Measurements from ENCODE around the gene ABLIM3.
A peak's percentile ranks its signal among the peaks of the same experiment; 100 is the strongest.

The ABLIM3 gene

DNA sequence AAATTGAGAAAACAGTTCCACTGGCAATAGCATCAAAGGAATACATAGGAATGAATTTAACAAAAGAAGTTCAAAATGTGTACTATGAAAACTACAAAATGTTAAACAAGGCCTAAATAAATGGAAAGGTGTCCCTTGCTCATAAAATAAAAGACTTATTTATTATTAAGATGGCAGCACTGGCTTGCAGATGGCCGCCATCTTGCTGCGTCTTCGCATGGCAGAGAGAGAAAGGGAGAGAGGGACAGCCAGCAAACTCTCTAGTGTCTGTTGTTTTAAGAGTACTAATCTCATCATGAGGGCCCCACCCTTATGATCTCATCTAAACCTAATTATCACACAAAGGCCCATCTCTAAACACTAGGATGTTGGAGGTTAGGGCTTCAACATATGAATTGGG, 47.1 kb downstream of the ABLIM3 start:
- DNase-seq, result no peak

DNA sequence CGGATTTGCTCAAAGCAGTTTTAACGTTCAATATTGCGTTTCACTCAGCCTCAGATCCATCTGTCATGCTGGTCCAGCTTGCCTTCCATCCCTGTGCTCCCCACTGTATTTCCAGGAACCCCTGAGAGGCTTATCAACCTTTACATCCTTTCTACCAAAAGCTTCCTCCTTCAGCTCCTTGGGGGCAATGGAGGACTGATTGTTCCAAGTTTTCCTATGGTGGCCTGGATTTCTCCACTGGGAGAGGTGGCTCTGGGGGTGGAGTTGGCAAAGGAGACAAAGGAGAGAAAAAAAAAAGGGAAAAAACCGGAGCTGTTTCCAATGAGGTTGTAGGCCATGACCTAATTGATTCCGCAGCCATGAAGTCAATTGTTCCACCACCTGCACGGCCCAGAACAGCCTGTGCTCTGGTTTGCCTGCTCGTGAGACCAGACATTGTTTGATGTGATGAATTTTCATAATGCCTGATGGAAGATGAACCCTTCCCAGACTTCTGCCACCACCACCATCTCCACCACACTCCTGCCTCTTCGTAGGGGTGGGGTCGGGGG, 54.1 kb downstream of the ABLIM3 start:
- DNase-seq, result no peak

DNA sequence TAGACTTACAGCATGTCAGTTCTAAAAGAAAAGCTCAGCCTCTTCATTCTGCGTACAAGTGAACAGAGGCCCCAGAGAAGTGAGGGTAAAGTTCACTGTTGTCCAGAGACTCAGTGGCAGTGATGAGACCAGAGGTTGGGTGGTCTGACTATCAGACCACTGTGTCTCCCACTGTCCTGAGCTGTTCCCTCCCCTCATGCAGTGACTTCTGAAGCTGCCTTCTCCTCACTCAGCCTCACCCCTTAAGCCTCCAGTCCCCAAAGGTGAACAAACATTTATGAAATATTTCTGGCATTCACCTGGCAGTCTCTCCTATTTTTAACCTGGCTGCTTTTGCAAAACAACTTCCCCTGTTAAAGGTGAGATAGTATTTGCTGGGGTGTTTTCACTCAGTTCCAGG, 54.7 kb downstream of the ABLIM3 start:
- no peak for DNase-seq

DNA sequence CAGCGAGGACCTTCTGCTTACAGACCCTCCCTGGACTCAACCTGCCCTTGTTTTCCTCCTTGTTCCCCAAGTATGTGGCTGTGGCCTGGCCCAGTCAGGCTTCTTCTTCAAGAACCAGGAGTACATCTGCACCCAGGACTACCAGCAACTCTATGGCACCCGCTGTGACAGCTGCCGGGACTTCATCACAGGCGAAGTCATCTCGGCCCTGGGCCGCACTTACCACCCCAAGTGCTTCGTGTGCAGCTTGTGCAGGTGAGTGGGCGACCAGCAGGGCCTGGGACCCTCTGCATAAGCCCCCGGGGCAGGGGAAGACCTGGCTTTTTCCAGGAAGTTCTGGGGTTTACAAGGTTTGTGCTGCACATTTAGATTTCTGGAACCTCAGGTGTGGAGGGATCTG, 56.9 kb downstream of the ABLIM3 start:
- no peak for DNase-seq

DNA sequence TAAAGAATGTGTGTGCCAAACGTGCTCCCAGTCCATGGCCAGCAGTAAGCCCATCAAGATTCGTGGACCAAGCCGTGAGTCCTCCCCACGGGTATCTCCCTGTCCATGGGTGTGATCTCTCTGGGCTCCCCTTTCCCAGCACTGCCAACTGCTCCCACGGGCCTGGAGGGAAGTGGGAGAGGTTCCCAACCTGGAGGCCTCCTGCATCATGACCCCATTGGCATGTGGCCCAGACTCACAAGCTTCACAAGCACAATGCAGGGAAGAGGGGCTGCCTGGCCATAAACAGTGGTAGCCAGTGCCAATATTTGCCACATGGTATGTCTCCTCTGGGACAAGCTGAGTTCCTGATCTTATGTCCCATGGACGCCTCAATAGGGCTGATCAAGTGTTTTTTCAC, 59.1 kb downstream of the ABLIM3 start:
- no peak for DNase-seq

DNA sequence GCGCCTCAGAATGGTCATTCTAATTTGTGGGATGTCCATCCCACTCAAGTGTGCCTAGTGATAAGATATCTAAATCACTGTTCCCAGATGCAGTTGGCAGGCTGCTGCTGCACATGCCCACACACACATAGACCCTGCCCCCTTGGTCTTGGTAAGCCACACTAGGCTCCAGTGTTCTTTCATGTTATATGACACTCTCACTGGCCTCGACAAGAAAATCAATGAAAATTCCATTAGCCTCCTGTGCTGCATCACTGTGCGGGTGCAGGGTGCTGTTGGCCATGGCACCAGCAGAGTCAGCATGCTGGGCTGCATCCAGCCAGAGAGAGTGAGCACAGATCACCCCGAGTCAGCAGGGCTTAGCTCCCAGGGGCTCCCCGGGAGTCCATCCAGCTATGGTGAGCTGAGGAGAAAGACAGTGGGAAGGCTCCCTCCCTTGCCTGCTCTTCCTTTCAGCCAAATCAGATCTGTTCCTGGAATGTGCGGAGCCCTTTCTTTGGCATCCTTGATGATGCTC, 59.9 kb downstream of the ABLIM3 start:
- no peak for DNase-seq

DNA sequence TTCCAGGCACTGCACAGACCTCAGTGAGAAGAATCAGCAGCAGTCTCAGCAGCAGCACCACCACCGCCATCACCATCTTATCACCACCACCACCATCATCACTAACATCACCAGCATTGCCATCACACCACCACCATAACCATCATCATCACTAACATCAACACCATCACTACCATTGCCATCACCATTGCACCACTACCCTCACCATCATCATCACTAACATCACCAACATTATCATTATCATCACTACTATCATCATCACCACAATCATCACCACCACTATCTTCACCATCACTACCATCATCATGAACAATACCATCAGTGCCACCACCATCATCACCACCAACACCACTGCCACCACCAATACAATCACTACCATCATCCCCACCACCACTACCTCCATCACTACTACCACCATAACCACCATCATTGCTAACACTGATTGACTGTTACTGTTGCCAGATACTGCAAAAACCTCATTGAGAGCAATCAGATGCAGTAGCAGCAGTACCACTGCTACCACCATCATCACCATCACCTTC, 61.7 kb downstream of the ABLIM3 start:
- DNase-seq, result no peak

DNA sequence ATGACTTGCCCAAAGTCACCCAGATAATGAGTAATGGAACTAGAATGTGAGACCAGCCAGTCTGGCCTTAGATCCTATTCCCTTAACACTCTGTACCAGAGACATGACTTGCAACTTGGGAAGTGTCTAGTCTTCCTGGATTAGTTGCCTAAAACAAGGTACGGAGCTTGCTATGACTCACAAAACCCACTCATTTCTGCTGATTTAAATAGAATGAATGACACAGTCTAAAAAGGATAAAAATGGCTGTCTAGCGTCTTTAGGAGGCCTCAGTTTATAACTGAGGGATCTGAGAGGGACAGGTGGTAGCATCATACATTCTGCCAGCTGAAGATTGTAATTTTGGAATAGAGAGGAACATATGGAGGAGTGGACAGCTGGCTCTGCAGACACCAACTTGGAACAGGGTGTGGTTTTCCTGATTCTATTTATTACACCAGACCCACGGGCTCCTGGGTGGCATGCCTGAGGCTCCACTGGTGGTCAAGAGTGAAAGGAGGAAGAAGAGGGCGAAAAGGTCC, 62.7 kb downstream of the ABLIM3 start:
- peak; percentile 47 for DNase-seq

DNA sequence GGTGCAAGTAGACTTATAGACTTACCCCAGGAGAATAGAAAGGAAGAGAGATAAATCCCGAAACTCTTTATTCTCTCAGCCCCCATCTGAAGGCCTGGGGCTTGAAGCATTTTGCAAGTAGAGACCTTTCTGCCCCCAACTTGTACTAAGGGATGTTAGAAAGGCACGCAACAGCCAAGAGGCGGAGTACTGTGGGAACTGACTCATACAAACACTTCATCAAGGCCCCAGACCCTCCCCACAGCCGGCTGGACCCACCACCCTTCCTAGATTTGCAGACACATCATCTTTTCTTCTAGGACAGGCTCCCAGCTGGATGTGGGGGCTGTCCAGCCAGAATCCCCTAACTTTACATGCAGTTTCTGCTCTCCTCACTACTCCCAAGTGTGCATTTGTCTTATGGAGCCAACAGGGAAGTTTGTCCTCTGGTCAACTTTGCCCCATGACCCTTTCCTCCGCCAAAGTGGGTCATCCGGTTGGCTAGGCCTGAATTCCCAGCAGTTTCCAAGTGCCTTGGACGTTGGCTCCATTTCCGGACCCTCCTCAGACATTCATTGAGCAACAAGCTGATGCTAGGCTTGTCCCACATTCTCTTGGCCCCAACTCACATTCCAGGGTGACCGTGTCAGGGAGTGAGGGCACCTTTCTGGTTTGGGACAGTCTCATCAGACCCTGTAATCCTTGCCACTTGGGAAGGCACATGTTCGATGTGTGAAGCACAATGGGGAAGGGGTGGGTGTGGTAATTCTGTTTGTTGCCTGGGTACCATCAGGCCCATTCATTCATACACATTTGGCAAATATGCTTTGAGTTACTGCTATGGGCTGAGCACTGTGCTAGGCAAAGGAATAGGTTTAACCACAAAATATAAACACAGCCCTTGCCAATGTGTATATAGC, 64.6 kb downstream of the ABLIM3 start:
- peak; percentile 47 for DNase-seq

DNA sequence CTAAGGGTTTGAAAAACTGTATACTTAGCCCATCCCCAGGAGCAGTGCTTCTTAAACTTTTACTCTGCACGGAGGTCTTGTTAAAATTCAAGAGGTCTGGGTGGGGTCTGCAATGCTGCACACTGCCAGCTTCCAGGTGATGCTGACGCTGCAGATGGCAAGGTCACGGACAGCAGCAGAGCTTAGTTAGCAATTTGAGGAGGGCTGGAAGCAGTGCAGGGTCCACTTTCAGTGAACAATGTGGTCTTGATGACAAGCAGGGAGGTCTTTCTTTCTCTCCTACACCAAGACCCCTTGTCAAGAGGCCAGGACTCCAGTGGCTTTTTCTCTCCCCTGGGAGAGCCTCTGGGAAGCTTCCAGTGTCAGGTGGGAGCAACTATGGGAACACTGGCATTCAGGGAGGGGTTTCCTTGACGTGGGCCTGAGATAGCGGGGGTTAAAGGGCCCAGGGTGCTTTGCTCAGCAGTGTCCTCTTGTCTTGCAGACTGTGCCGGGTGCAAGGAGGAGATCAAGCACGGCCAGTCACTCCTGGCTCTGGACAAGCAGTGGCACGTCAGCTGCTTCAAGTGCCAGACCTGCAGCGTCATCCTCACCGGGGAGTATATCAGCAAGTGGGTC, 65.3 kb downstream of the ABLIM3 start:
- no peak for DNase-seq

DNA sequence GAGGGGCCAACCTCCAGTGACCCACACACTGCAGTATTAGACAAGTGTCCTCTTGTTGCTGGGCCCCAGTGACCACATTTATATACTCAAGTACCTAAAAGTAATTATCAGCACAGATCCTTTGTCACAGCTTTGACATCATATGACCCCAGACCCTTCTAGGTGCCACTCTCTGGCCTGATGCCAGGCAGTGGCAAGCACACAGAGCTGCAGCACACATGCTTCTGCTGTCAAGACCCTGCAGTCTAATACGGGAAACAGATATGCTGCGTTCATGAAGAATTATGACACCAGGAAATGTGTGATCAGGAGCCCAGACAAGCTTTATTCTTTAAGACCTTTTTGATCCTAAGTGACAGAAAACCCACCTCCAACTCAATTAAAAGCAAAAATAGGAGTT, 66.5 kb downstream of the ABLIM3 start:
- no peak for DNase-seq

DNA sequence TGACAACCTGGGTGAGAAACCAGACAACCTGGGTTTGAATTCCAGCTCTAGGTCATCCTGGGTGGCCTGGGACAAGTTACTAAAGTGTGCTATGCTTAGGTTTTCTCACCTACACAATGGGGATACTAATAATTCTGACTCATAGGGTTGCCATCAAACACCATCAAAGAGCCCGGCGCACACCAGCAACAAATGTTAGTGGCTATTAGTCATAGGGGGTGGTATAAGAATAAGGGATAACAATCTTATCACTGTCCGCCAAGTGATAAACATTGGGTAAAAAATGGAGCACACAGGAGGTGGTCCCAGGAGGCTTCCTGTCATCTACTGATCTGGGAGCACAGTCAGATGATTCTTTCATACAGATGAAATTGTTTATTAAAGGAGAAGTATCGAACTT, 68.9 kb downstream of the ABLIM3 start:
- DNase-seq, result peak; percentile 17

DNA sequence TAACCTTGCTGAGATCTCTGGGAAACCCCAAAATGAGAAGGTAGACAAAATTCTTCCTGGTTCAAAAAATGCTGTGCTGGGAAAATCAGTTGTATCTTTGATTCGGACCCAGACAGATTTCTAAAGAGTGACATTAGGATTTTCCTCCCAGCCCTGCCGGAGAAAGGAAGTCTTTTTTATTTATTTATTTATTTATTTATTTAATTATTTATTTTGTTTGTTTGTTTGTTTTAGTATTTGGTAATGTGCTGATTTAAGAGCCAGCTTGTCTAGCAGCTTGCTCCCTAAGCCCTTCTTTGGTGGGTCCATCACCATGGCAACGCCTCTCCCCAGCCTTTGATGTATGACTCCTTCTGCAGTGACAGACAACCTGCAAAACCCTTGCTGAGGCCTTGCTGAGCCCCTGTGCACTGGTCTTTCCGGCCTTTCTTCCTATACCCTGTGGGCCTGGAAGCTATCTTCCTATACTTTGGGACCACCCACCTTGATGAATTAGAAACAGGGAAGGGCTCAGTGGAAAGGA, 69.7 kb downstream of the ABLIM3 start:
- no peak for DNase-seq

DNA sequence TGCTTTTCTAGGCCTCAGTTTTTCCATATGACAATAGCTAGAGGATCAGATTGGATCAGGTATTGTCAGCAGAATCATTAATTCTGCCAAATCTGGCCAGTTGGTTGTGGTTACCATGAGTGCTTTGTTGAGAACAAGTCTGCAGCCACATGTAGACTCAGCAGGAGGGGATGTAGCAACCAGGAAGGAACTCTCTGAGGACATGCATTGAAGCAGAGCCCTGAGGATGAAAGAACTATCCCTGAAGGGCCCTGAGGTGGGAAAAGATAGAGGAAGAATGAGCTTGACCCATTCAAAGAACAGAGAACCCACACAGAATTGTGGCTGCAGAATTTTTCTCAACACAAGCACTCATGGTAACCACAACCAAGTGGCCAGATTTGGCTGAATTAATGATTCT, 70.3 kb downstream of the ABLIM3 start:
- DNase-seq, result peak; percentile 55

DNA sequence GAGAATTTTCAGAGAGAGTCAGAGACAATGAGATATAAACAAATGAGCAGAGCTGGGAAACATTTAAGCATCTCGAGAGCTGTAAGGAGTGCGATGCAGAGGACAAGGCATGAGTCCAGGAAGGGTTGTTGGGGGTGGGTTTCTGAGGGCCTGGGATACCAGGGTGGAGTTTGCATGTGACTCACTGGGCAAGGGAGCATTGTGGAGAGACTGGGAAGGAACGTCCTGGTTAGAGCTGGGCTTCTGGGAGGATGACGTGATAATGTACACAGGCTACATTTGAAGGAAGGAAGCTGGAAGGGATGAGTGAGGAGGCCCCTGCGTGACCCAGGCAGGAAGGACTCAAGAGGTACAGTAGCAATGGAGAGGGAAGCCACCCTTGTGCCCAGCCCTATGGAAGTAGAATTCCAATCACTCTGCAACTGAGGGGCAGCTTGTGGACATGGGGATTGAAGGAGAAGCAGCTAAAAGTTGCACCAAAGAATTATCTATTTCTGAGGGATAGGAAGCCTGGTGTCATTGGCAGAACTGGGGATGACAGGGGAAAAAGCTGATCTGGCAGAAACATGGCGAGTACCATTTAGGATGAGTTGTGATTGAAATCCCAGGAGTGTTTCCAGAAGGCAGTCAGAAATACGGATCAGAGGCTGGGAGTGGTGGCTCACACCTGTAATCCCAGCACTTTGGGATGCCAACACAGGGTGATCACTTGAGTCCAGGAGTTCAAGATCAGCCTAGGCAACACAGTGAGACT, 71.1 kb downstream of the ABLIM3 start:
- DNase-seq, result peak; percentile 97

DNA sequence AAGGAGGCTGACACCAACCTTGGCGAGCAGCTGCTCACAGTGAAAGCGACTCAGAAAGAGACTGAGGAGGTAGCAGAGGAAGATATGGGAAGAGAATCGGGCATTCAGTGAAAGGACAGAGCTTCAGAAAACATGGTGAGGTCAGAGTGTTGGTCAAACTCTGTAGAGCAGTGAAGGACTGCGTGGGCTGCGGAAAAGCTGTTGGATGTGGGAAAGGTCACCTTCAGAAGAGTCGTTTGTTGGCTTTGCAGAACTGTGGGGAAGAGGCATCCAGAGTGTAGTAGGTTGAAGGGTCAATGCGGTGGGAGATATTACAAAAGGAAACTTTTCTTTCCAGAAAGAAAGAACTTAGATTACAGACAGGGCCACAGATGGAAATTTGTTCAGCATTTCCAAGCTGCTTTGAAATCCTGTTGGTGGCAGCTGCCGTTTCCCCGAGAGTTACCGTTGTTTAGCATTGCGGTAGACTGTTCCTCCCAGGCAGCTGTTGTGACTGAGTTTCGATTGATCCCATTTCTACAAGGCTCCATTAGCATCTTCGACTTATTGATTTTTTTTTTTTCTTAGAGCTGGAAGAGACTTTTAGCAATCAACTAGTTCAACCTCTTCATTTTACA, 72.1 kb downstream of the ABLIM3 start:
- no peak for DNase-seq

DNA sequence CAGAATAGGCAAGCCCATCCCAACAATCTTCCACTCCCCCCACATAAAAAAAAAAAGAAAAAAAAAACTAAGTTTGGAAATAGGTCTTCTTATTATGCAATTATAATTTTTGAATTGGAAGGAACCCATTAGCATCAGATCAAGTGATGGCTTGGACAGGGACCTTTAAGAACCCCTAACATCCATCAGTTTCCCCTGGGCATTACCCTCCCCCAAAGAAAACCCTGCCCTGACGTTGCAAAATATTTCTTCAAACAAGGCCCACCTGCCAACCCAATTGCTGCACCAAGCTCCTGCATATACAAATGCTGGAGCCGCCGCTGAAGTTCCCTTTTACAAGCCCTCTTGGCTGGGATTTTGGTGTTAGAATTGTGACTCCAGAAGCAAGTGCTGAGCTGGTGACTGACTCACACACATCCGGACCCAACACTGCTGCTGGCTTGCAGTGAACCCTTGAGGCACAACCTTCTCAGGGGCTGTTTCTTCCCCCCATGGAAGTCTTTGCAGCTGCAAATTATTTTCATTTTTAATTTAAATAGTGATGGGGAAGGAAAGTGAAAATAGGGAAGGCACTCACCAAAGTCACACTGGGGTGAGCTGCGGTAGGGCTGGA, 74.3 kb downstream of the ABLIM3 start:
- peak; percentile 16 for DNase-seq

DNA sequence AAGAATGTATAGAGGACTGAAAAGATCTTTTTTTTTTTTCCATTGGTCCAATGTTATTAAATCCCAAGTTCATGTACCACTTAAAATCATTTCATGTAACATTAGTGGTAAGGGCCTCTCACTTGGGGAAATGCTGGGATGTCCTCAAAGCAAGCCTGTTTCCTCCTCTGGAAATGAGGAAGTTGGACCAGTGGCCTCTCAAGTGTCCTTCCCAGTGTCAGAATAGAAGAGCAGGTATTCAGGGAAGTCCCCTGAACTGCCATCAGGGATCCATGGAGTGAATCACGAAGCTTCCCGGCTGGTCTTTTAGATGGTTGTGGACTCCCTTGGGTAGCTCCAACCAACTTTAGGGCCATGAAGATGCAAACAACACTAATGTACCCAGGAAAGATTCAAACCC, 75.2 kb downstream of the ABLIM3 start:
- no peak for DNase-seq

DNA sequence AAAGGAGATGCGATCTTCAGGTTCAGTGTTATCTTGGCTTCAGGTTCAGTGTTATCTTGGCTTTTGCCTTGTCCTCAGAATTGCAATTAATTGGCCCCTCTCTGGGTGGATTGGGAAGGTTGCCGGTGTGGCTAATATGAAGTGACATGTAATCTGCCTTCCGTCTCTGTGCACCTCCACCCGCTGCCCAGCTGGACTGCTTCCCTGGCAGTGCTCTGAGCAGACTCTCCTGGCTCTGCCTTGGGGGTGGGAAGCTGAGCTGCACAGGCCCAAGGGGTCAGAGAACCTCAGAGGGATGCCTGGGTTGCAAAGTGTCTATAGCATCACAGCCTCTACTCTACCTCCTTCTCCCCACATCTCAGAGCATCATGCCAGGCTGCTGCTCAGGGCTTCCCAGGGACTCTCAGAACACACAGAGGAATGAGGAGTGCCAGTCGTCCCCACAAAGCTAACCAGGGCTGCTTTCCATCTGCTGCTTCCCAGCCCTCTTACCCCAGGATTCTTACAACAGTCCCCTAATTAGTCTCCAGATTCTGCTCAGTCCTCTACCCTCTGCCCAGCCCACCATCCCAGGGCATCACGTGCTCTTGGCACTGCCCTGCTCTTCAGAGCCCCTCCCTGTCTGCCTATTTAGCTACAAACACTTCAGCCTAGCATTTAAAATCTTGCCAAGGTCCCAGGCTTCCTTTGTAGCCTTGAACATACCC, 76.0 kb downstream of the ABLIM3 start:
- no peak for DNase-seq

DNA sequence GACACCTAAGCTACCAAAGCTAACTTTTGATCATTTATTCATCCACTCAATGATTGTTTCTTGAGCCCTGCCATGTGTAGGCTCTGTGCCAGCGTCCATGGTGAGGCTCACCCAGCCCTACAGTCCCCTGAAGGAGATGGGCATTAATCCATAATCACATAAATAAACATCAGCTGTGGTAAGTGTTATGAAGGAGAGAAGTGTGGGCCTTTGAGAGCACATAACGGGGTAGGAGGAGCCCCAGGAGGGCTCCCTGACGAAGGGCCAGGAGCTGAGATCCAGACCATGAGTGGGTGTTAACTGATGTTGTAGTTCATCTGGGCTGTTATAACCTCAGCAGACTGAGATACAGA, 76.5 kb downstream of the ABLIM3 start:
- DNase-seq, result no peak

DNA sequence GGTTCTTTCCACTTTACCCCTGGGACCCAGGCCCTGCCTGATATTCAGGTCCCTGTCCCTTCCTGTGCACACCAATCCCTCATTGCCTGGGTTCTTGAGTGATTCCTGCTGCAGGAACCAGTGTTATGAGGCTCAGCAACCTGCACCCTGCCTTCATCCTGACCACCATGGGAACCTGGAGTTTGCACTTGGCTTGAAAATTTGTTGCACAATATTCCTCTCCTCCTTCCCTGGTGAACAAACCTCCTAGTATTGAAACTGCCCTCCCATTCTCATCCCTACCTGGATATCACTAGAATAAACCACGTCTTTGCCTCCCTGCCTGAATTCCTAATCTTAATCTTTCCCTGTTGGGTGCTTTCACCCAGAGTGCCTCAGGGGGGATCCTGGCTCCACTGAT, 78.3 kb downstream of the ABLIM3 start:
- no peak for DNase-seq
